GM20431 (cell line): ENCODE results near the gene ICAM1.
"Not testable (repeated sequence)": the region's sequence is repeated elsewhere in the genome, so short reads cannot be mapped to it uniquely, and the experiment has no call there.

ENCODE experiments used
- in situ Hi-C: fragments of 300-500 bp; cut with MseI, MboI; formaldehyde crosslinking; loops from one replicate; pipeline ENCODE4 v1.15.0; 2020; ENCODE audit warnings: low sequenced_read_pairs; ENCODE audit not compliant: unreplicated experiment

ICAM1 gene

DNA sequence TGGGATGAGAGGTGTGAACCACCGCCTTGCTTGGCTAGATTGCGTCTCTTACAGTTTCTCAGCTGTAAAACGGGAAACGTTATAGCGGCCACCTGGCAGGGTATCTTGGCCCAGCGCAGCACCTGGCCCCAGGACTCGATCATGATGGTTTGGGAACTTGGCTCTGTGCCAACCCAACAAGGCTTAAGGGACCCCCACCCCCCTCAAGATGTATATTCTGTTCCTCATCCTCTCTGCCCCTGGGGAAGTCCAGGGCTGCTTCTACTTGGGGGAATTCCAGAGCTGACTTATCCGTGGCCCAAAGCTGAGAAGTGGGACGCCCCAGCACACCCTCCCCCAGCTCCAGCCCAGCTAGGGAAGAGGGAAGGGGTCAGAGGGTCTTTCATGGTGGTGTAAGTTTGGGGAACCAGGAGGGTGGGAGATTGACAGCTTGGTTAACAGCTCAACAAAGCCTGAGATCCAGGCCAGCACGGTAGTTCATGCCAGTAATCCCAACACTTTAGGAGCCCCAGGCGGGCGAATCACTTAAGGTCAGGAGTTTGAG lies 695 bp downstream of the ICAM1 start:
- in situ Hi-C loops: loop anchor here (5.0 kb wide), 1 partner anchor 111 kb away; the partner anchor contains the start of gene TYK2

- in situ Hi-C loops: loop anchor here (5.0 kb wide), 1 partner anchor 108 kb away; the partner anchor contains the start of gene TYK2
These were observed 3.7 kb downstream of the ICAM1 start for GRCh38 chr19:10274589-10274988.

- in situ Hi-C loops: no loop called here
These were observed 7.1 kb downstream of the ICAM1 start for GRCh38 chr19:10277795-10278589.

GRCh38 chr19:10278935-10279334 lies 8.0 kb downstream of the ICAM1 start:
- in situ Hi-C loops: no loop called here

GRCh38 chr19:10279737-10280442 lies 9.0 kb downstream of the ICAM1 start:
- in situ Hi-C loops: no loop called here

DNA sequence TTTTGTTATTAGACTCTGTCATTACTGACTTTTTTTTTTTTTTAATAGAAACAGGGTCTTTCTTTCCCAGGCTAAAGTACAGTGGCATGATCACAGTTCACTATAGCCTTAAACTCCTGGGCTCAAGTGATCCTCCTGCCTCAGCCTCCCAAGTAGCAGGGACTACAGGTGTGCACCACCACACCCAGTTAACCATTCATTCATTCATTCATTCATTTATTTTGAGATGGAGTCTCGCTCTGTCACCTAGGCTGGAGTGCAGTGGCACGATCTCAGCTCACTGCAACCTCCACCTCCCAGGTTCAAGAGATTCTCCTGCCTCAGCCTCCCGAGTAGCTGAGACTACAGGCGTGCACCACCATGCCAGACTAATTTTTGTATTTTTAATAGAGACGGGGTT lies 11.1 kb downstream of the ICAM1 start:
- in situ Hi-C loops: not testable (repeated sequence)

DNA sequence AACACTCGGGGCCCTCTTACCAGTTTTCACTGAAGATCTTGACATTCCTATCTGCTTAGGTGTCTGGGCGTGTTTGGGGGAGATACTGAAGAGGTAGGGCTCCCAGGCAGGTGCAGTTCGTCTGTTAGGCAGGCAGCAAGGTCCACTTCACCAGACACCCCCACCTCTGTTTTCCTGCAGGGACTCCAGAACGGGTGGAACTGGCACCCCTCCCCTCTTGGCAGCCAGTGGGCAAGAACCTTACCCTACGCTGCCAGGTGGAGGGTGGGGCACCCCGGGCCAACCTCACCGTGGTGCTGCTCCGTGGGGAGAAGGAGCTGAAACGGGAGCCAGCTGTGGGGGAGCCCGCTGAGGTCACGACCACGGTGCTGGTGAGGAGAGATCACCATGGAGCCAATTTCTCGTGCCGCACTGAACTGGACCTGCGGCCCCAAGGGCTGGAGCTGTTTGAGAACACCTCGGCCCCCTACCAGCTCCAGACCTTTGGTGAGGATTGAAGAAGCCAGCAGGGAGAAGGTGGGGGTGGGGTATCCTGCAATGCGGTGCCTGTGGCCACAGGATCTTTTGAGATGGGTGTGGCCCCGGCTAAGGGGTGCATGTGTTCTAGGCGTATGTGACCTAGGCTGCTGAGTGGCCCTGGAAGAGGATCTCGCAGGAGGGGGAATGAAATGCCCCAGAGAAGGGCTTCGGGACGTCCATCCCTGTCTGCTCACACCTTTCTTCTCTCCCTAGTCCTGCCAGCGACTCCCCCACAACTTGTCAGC lies 12.6 kb downstream of the ICAM1 start:
- in situ Hi-C loops: no loop called here

DNA sequence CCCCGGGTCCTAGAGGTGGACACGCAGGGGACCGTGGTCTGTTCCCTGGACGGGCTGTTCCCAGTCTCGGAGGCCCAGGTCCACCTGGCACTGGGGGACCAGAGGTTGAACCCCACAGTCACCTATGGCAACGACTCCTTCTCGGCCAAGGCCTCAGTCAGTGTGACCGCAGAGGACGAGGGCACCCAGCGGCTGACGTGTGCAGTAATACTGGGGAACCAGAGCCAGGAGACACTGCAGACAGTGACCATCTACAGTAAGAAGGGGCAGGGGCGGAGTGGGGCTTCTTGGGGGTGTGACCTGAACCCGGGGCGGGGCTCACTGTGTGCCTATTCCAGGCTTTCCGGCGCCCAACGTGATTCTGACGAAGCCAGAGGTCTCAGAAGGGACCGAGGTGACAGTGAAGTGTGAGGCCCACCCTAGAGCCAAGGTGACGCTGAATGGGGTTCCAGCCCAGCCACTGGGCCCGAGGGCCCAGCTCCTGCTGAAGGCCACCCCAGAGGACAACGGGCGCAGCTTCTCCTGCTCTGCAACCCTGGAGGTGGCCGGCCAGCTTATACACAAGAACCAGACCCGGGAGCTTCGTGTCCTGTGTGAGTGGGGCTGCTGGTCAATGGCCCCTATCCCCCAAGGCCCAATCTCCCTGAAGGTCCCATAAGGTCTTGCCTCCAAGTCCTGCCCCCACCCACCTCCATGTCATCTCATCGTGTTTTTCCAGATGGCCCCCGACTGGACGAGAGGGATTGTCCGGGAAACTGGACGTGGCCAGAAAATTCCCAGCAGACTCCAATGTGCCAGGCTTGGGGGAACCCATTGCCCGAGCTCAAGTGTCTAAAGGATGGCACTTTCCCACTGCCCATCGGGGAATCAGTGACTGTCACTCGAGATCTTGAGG lies 13.4 kb downstream of the ICAM1 start:
- in situ Hi-C loops: no loop called here

GRCh38 chr19:10284960-10285278 lies 14.0 kb downstream of the ICAM1 start:
- in situ Hi-C loops: no loop called here

- in situ Hi-C loops: no loop called here
These were observed 14.5 kb downstream of the ICAM1 start for GRCh38 chr19:10285393-10285792.

DNA sequence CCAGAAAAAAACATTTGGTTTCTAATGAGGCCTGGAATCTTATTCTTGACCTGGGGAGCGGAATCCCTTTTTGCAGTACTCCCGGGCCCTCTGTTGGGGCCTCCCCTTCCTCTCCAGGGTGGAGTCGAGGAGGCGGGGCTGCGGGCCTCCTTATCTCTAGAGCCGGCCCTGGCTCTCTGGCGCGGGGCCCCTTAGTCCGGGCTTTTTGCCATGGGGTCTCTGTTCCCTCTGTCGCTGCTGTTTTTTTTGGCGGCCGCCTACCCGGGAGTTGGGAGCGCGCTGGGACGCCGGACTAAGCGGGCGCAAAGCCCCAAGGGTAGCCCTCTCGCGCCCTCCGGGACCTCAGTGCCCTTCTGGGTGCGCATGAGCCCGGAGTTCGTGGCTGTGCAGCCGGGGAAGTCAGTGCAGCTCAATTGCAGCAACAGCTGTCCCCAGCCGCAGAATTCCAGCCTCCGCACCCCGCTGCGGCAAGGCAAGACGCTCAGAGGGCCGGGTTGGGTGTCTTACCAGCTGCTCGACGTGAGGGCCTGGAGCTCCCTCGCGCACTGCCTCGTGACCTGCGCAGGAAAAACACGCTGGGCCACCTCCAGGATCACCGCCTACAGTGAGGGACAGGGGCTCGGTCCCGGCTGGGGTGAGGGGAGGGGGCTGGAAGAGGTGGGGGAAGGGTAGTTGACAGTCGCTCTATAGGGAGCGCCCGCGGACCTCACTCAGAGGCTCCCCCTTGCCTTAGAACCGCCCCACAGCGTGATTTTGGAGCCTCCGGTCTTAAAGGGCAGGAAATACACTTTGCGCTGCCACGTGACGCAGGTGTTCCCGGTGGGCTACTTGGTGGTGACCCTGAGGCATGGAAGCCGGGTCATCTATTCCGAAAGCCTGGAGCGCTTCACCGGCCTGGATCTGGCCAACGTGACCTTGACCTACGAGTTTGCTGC lies 16.1 kb downstream of the ICAM1 start, which contains the start of gene ICAM4:
ICAM4 (plus strand) TSS at position 153 of the 935 bp plus-strand sequence; CDS start at position 211, 58 bp downstream.
- in situ Hi-C loops: no loop called here

DNA sequence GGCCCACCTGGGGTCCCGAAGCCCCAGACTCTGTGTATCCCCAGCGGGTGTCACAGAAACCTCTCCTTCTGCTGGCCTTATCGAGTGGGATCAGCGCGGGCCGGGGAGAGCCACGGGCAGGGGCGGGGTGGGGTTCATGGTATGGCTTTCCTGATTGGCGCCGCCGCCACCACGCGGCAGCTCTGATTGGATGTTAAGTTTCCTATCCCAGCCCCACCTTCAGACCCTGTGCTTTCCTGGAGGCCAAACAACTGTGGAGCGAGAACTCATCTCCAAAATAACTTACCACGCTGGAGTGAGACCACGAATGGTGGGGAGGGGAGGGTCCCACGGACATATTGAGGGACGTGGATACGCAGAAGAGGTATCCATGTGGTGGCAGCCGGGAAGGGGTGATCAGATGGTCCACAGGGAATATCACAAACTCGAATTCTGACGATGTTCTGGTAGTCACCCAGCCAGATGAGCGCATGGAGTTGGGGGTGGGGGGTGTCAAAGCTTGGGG lies 17.8 kb downstream of the ICAM1 start:
- in situ Hi-C loops: no loop called here

DNA sequence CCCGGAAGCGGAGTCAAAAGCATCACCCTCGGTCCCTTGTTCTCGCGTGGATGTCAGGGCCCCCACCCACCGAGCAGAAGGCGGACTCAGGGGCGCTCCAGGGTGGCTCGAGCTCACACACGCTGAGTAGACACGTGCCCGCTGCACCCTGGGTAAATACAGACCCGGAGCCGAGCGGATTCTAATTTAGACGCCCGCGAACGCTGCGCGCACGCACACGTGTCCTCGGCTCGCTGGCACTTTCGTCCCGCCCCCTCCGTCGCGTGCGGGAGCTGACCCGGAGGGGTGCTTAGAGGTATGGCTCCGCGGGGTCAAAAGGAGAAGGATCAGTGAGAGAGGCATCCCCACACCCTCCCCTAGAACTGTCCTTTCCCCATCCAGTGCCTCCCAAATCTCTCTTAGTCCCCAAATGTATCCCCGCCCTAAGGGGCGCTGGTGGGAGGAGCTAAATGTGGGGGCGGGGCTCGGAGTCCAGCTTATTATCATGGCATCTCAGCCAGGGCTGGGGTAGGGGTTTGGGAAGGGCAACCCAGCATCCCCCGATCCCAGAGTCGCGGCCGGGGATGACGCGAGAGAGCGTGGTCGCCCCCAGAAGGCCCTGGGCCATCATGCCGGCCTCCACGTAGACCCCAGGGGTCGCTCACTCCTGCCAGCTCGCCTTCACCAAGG lies 18.4 kb downstream of the ICAM1 start:
- in situ Hi-C loops: no loop called here

GRCh38 chr19:10289836-10290356 lies 19.0 kb downstream of the ICAM1 start, which contains the start of gene ICAM5:
Gene ICAM5 (plus strand): TSS chr19:10289952. CDS start chr19:10290044, 92 bp downstream.
- in situ Hi-C loops: no loop called here

DNA sequence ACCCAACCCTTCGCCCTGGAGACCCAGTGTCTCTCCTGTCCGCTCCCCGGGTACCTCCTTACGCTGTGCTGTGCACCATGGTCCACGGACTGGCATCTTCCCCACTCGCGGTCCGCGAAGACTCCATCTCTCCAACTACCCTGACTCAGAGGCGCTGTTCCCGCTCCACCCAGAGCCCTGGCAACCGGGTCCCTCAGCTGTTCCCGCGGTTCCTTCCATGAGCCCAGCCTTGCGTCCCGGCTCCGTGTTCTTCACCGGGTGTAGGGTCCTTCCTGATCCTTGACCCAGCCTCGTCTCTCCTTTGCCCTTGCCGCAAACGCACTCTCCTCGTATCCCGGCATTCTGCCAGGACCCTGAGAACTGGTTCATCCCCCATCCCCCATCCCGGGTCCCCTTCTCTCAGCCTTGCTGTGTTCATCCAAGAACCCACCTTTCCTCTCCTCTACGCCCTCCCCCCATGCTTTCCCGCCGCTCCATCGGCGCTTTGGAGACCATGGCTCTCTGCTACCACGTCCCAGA lies 19.5 kb downstream of the ICAM1 start:
- in situ Hi-C loops: no loop called here

DNA sequence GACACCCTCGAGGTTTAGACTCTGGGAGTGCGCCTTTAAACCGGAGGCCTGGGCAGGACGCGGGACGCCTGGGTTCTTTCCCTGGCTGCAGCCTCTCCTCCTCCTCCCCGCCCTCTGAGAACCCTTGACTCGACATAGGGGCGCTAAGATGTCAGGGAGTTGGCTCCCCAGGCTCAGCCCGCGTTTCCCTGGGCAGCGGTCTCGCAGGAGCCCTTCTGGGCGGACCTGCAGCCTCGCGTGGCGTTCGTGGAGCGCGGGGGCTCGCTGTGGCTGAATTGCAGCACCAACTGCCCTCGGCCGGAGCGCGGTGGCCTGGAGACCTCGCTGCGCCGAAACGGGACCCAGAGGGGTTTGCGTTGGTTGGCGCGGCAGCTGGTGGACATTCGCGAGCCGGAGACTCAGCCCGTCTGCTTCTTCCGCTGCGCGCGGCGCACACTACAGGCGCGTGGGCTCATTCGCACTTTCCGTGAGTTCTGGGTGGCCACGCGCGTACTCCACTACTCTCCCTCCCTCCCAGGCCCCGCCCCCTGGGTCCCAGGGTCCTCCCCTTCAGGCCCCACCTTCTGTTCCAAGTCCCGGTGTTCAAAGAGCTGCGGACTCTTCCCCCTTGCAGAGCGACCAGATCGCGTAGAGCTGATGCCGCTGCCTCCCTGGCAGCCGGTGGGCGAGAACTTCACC lies 20.1 kb downstream of the ICAM1 start:
- in situ Hi-C loops: no loop called here
